Measurements from ENCODE around the gene ASCC1. TPM values are rescaled to one million over a fixed set of nuclear protein-coding genes. Genes with fewer than 3 reads are reported as not detected.
"Not testable (repeated sequence)": the region's sequence is repeated elsewhere in the genome, so short reads cannot be mapped to it uniquely, and the experiment has no call there.

Gene ASCC1
- total RNA-seq, 2 donors from 2014 or later: 14.8 to 38.3 TPM

- Histone ChIP-seq H3K4me3 (no peak overlapping the region), H3K27ac (peak overlapping the region; percentile 88 to 91), H3K9me3 (no peaks in the 10 kb centered on the region), H3K4me1 (replicated peaks) (peaks cover 35% of the 10 kb centered on the region), H3K27me3 (replicated peaks; ENCODE audit: insufficient read depth) (no peaks in the 10 kb centered on the region), H3K36me3 (no peaks in the 10 kb centered on the region)
- TF ChIP-seq CTCF (IDR thresholded peaks at IDR 0.05) (no peak), POLR2A (IDR thresholded peaks at IDR 0.05) (no peak), POLR2AphosphoS5 (IDR thresholded peaks at IDR 0.05) (no peak)
- intact Hi-C loops (cut with DNase I): no loop called here
- WGBS: 83% methylated on average over 7 of the region's 7 CpGs
- no peak for DNase-seq (ENCODE audit: low spot score)
Measured at GRCh38 chr10:72253578-72253977, 37.5 kb upstream of the ASCC1 start.

GRCh38 chr10:72252972-72253371 lies 36.9 kb upstream of the ASCC1 start:
- WGBS: 77% methylated on average over 3 of the region's 3 CpGs
- TF ChIP-seq CTCF (IDR thresholded peaks at IDR 0.05) (no peak), POLR2A (IDR thresholded peaks at IDR 0.05) (no peak), POLR2AphosphoS5 (IDR thresholded peaks at IDR 0.05) (no peak)
- H3K4me1 ChIP-seq (replicated peaks): peaks cover 40% of the 10 kb centered on the region
- no peaks in the 10 kb centered on the region for H3K27me3 ChIP-seq (replicated peaks; ENCODE audit: insufficient read depth)
- DNase-seq (ENCODE audit: low spot score): no peak
- no peaks in the 10 kb centered on the region for H3K9me3 ChIP-seq
- H3K27ac ChIP-seq: peak overlapping the region; percentile 88 to 91
- intact Hi-C loops (cut with DNase I): no loop called here
- no peaks in the 10 kb centered on the region for H3K36me3 ChIP-seq
- no peak overlapping the region for H3K4me3 ChIP-seq

GRCh38 chr10:72251635-72252034 lies 35.6 kb upstream of the ASCC1 start:
- peaks cover 46% of the 10 kb centered on the region for H3K4me1 ChIP-seq (replicated peaks)
- 91% methylated on average over 6 of the region's 6 CpGs for WGBS
- H3K27ac ChIP-seq: peak overlapping the region; percentile 88 to 91
- TF ChIP-seq CTCF (IDR thresholded peaks at IDR 0.05): no peak
- no peak for TF ChIP-seq POLR2AphosphoS5 (IDR thresholded peaks at IDR 0.05)
- no peak for TF ChIP-seq POLR2A (IDR thresholded peaks at IDR 0.05)
- intact Hi-C loops (cut with DNase I): no loop called here
- H3K36me3 ChIP-seq: no peaks in the 10 kb centered on the region
- no peak overlapping the region for H3K4me3 ChIP-seq
- no peaks in the 10 kb centered on the region for H3K27me3 ChIP-seq (replicated peaks; ENCODE audit: insufficient read depth)
- no peak for DNase-seq (ENCODE audit: low spot score)
- H3K9me3 ChIP-seq: no peaks in the 10 kb centered on the region

GRCh38 chr10:72250666-72251065 lies 34.6 kb upstream of the ASCC1 start:
- no peaks in the 10 kb centered on the region for H3K27me3 ChIP-seq (replicated peaks; ENCODE audit: insufficient read depth)
- DNase-seq (ENCODE audit: low spot score): peak; percentile 25
- 42% methylated on average over 1 of the region's 1 CpG for WGBS
- H3K4me3 ChIP-seq: no peak overlapping the region
- no peaks in the 10 kb centered on the region for H3K36me3 ChIP-seq
- TF ChIP-seq POLR2A (IDR thresholded peaks at IDR 0.05) (no peak), POLR2AphosphoS5 (IDR thresholded peaks at IDR 0.05) (peak; percentile 69)
- peaks cover 41% of the 10 kb centered on the region for H3K4me1 ChIP-seq (replicated peaks)
- intact Hi-C loops (cut with DNase I): no loop called here
- H3K9me3 ChIP-seq: no peaks in the 10 kb centered on the region
- peak overlapping the region; percentile 30 to 91 for H3K27ac ChIP-seq

GRCh38 chr10:72249176-72249862 lies 33.2 kb upstream of the ASCC1 start:
- intact Hi-C loops (cut with DNase I); H3K27me3 ChIP-seq (replicated peaks; ENCODE audit: insufficient read depth); DNase-seq (ENCODE audit: low spot score); H3K4me3 ChIP-seq; H3K9me3 ChIP-seq; H3K36me3 ChIP-seq: not testable (repeated sequence)
- Histone ChIP-seq H3K4me1 (replicated peaks) (peaks cover 38% of the 10 kb centered on the region), H3K27ac (peak overlapping the region; percentile 91 to 94)
- WGBS: 83% methylated on average over 17 of the region's 17 CpGs
